Kidney capillary endothelial cell (primary cell): Measurements from ENCODE around the gene MAP3K19.
A peak's percentile ranks its signal among the peaks of the same experiment; 100 is the strongest.
"Not testable (repeated sequence)": the region's sequence is repeated elsewhere in the genome, so short reads cannot be mapped to it uniquely, and the experiment has no call there.

Experiments used
- DNase-seq: peaks from one replicate; pipeline ENCODE4 v3.0.0-alpha.2; 2018; ENCODE audit warnings: low spot score

The MAP3K19 gene, protein sequence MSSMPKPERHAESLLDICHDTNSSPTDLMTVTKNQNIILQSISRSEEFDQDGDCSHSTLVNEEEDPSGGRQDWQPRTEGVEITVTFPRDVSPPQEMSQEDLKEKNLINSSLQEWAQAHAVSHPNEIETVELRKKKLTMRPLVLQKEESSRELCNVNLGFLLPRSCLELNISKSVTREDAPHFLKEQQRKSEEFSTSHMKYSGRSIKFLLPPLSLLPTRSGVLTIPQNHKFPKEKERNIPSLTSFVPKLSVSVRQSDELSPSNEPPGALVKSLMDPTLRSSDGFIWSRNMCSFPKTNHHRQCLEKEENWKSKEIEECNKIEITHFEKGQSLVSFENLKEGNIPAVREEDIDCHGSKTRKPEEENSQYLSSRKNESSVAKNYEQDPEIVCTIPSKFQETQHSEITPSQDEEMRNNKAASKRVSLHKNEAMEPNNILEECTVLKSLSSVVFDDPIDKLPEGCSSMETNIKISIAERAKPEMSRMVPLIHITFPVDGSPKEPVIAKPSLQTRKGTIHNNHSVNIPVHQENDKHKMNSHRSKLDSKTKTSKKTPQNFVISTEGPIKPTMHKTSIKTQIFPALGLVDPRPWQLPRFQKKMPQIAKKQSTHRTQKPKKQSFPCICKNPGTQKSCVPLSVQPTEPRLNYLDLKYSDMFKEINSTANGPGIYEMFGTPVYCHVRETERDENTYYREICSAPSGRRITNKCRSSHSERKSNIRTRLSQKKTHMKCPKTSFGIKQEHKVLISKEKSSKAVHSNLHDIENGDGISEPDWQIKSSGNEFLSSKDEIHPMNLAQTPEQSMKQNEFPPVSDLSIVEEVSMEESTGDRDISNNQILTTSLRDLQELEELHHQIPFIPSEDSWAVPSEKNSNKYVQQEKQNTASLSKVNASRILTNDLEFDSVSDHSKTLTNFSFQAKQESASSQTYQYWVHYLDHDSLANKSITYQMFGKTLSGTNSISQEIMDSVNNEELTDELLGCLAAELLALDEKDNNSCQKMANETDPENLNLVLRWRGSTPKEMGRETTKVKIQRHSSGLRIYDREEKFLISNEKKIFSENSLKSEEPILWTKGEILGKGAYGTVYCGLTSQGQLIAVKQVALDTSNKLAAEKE (N-terminal part only)

GRCh38 chr2:135047300-135047699, at the start of gene MAP3K19:
MAP3K19 (minus strand) TSS chr2:135047447; CDS start chr2:135024647, 22,800 bp downstream.
- no peak for DNase-seq

DNA sequence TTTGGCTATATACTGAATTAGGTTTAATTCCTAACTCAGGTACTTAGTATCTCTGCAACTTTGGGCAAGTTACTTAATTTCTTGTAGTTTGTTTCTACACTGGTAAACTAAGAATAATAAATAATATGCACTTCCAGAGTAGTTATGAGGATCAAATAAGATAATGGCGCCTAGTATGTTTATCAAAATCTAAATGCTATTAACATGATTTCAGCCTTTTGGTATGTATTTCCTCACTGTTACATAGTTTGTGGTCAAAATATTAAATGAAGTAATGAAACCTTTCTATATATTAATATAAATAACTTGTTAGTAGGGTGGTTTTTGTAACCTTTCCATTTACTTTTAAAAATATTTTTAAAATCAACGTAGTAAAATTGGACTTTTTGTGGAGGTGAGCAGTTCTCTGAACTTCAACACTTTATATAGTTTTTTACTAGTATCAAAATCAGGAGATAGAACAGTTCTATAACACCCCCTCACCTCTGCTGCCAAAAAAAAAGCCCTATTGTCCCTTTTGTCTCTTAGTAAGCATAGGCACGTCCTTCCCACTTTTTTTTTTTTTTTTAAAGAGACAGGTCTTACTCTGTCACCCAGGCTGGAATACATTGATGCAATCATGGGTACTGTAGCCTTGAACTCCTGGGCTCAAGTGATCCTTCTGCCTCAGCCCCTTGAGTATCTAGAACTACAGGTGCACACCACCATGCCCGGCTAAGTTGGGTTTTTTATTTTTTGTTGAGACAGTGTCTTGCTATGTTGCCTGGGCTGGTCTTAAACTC, 49.6 kb upstream of the MAP3K19 start:
- no peak for DNase-seq

DNA sequence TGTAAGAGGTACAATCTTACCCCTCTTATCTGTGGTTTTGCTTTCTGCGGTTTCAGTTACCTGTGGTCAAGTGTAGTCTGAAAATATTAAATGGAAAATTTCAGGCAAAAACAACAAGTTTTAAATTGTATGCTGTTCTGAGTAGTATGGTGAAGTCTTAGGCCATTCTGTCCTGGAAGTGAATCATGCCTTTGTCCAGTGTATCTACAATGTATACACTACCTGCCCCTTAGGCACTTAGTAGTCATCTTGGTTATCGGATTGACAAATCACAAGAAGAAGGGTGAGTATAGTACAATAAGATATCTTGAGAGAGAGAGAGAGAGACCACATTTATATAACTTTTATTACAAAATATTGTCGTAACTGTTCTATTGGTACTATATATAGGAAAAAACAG, 48.3 kb upstream of the MAP3K19 start:
- DNase-seq = no peak

GRCh38 chr2:135094508-135094907, 47.3 kb upstream of the MAP3K19 start:
- DNase-seq = no peak

DNA sequence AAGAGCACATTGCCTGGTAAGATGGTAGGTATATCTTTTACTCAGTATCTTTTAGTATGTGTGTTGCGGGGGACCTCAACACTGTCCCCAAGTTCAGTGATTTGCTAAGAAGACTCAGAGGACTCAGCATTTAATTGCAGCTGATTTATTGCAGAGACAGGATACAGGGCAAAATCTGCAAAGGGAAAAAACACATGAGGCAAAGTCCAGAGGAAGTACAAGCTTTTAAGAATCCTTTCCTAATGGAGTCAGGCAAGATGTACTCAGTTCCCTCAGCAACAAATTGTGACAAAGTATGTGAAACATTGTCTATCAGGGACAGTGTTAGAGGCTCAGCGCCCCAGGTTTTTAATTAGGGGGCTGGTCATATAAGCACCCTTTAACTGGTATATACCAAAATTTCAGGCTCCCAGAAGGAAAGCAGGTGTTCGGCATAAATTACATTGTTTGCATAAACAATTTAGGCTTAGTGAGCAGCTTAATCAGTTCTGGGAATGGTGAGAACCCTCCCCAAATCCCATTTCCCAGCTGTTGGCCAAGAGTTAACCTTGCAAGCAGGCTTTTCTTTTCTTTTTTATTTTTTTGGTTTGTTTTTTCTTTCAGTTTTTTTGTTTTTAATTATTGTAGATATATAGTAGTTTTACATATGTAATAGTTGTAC, 46.6 kb upstream of the MAP3K19 start:
- DNase-seq = no peak

- no peak for DNase-seq
Measured at GRCh38 chr2:135093193-135093592, 45.9 kb upstream of the MAP3K19 start.

- DNase-seq = no peak
Measured at GRCh38 chr2:135091681-135092080, 44.4 kb upstream of the MAP3K19 start.

- DNase-seq = not testable (repeated sequence)
Measured at GRCh38 chr2:135089597-135089996, 42.4 kb upstream of the MAP3K19 start.

GRCh38 chr2:135086222-135086621, 39.0 kb upstream of the MAP3K19 start:
- DNase-seq = no peak

- no peak for DNase-seq
Measured at GRCh38 chr2:135078417-135078816, 31.2 kb upstream of the MAP3K19 start.

- no peak for DNase-seq
Measured at GRCh38 chr2:135076556-135076955, 29.3 kb upstream of the MAP3K19 start.

GRCh38 chr2:135074216-135074615, 27.0 kb upstream of the MAP3K19 start:
- DNase-seq = no peak

DNA sequence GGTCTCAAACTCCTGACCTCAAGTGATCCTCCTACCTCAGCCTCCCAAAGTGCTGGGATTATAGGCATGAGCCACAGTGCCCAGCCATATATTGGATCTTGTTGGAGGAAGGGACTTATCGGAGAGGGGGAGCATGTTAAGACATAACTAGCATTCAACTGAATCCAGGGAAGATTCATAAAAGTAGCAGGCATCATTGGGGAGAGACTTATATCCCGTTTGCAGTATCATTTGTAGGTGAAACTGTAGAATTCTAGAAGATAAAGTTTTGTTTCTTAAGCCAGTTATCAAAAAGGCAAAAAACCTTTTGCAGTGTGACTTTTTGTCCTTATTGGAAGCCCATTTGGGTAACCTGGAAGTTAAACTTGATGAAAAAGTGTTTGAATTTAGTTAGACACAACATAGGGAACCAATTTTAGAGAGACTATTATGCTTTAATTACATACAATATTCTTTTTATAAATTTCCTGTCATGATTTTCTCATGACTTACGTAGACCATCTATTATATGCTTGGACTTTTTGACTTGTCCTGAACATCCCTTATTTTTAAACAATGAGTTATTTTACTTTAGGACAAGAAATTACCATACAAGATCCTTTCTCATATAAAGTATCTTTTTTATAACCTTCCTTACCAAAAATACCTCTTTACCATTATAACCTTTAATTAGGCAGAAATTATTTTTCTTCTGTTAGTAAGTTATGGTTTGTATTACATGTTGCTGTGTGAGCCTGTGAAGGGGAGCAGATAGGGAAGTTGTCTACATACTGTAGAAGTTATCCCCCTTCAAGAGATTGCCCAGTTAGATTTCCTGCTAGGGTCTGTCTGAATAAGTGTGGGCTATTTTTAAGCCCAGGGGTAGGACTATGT, 25.1 kb upstream of the MAP3K19 start:
- DNase-seq = no peak

GRCh38 chr2:135066710-135067109, 19.5 kb upstream of the MAP3K19 start:
- no peak for DNase-seq

DNA sequence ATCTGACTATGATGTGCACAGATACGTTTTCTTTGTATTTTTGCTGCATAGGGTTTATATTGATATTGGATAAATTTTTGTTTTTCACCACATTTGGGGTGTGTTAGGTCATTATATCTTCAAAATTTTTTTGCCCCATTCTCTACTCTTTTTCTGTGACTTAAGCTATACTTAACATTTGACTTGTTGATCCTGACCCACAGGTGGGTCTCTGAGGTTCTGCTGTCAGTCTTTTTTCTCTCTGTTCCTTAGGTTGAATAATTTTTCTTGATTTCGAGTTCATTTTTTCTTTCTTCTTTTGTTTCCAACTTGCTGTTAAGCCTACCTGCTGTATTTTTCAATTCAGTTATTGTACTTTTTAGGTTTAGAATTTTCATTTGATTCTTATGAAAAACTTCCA, 16.9 kb upstream of the MAP3K19 start:
- no peak for DNase-seq

GRCh38 chr2:135063210-135063609, 16.0 kb upstream of the MAP3K19 start:
- DNase-seq = no peak

GRCh38 chr2:135059577-135059976, 12.3 kb upstream of the MAP3K19 start:
- no peak for DNase-seq

DNA sequence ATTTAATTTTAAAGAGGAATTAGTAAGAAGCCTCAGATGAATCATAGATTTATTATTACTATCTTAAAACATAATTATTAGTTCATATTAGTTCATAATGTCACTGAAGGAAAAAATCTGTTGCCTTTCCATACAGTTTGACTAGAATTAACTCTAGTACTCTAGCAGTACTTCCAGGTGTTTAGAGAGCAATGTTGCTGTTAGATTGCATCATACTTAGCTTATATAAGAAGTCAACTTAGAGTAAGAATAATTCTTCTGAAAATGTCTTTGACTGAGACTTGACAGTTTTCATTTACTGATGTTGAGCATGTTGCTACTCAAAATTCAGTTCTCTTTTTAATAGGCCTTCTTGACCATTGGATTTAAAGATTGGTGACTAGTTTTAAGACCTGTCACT, 9.5 kb upstream of the MAP3K19 start:
- DNase-seq = no peak

DNA sequence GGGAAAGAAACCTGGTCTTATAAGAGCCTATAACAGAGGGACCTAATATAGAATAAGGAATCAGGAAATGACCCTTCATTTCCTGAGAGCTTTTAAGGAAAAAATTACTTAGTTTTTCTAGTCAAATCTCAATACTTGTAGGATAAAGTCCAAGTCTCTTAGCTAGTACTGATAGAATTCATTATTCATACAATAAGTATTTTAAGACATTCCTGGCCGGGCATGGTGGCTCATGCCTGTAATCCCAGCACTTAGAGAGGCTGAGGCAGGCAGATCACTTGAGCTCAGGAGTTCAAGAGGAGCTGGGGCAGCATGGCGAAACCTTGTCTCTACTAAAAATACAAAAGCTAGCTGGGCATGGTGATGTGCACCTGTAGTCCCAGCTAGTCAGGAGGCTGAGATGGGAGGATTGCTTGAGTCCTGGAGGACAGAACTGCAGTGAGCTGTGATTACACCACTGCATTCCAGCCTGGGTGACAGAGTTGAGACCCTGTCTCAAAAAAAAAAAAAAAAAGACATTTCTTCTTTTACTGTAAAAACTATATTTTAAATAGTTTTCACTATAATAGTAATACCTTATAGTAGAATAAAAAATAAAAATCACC, 8.0 kb upstream of the MAP3K19 start:
- peak; percentile 50 for DNase-seq

- DNase-seq = peak; percentile 17
Measured at GRCh38 chr2:135052997-135053474, 5.8 kb upstream of the MAP3K19 start.
